GM19452 (cell line): ENCODE measurements around the gene TTC6.

Source experiments
- ATAC-seq: cut with Tn5 transposase; IDR thresholded peaks from one replicate; pipeline ENCODE4 v1.9.1; 2021; ENCODE audit not compliant: unreplicated experiment

Gene TTC6

DNA sequence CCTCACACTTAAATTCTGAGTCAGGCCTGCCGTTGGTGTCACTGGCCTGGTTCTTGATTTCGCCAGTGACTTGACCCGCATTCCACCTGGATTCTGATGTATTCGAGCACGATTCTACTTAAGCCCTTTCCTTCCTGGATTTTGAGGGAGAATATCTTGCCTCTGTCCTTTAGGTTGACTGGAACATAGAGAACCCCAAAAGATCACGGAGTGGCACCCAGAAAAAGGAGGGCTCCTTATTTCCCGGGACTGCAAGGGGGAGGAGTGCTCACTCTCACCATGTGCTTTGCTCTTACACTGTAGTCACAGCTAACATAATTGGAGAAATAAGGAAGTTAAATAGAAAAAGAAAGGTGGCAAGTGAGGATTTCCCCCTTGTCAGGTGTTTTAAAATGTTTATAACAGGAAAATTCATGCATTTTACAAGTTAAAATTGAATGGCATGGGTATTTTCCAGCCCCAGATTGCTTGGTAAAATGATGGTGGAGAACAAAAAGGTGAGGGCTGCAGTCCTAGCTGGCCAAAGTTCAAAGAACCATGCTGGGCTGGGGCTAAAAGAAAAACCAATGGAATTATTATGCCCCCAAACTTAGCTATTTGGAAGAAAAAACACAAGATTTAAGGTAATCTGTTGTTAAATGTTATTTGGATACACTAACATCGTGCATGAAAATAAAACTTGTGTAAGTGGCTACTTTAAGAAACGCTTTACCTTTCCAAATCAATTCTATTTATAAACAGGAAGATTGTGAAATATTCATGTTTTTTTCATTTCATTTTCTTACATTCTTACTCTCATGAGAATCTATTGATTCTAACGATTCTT lies 9.2 kb upstream of the TTC6 start:
- ATAC-seq, result no peak

DNA sequence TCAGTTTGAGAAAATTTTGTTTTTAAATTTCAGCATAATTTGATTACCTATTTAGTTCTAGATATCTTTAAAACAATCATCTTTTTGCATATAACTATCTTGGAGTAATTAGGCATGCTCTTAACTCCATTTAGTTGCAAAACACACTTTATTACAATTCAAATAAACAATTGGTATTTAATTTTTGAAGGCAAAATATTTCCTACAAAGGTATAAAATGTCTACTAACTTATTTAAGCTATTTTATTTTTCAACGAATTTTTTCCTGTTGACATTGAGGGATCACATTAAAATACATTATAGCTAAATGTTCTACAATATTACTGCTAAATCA lies 8.7 kb upstream of the TTC6 start:
- ATAC-seq, result no peak

DNA sequence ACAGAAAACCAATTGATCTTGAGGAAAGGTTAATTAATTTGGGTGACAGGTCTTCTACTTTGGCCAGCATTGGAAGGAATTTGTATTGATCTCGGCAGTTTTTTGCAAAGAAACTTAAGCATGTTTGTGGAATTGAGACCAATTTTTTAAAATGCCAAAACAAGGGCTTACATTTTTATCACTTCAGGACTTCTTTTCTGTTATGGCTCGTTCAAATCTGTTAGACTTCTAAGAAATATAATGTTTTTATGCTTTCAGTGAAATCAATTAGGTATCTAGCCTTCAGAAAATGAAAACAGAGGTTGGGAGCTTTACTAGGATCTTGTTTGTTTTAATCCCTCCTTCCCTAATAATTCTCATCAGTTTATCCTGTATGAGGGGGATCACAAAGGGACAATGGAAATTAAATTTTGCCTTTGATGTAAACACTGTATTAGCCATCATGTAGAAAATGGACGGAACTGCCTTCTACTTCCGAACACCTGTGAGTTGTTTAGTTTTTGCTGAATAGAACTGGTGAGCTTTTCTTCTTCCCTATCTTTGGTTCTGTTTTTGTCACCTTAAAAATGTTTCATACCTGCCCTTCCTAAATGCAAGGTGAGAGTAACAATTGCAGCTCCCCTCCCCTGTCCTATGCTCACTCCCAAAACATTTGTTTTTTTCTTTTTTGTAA lies 8.2 kb upstream of the TTC6 start:
- ATAC-seq, result no peak

DNA sequence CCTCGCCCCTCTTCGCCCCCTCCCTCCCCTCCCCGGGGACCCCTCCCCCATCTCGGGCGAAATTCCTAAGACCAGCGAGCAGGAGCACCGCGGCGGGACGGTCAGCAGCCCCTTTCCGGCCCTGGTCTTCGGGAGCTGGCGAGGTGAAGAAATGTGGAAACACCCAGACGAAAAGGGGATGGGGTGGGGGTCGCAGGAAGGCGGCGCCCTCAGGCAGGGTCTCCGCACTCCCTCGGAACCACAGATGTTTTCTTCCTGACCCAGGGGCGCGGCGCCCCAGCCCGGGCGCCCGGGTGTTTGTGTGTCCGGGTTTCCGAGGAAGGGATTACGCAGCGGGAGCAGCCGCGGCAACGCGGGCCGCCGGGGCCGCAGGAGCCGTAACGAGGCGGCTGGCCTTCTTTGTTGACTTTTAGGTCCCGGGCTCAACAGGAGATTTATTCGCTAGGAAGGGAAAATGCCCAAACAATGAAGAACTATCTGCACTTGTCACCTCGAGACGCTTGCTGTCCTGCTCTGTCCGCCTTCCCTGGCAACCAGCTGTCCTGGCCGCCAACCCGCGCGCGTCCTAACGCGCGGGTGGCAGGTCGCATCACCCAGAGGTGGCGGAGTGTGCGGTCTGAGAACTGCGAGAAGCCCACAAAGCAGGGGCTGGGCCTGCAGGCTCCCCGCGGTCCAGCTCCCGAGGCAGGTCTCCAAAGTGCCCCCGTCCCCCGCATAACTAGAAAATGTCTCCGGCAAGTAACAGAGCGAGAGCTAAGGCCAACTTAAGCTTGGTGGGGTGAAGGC lies 7.4 kb upstream of the TTC6 start:
- ATAC-seq, result no peak

DNA sequence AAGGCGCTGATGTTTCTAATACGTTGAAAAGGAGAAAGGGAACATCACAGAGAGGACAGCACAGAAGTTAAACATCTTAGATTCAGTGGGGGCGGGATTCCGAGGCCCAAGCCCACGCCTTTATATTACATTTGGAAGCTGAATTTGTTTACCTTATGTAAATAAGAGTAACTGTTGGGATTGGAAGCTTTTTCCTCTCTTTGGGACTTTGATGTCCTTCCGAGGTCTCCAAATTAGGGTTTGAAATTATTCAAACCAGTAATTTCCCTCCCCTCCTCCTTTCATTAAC lies 6.8 kb upstream of the TTC6 start:
- no peak for ATAC-seq

DNA sequence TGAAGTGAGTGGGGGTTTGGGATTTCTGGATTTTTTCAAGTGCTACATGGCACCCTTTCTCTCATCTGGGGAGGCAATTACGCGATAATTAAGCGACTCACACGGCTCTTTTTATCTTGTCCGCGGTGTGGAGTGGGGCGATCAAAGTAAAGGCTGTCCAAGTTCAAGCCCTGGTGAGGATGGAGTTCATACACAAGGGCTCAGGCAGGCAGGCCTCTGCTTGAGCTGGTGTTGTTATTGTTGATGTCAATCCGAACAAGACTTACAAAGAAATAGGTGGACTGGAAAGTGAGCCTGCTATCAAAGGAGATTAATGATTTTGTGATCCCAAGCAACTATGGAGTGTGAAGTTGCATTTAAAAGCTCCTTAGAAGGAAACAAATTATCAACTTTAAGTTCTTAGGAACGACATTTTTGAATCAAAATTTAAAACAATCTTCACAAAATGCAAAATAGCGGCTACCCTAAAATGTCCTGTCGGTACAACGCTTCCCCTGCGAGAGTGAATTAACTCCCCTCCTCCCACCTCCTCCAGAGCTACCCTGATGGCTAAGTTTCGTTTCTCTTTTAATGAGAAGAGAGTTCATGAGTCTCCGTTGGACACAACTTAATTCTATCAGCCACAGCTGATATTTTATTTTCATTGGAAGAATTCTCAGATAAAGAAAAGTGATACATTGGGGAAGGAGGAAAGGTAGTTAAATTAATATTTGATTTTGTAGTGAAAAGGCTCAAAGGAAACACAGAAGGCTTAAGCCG lies 6.3 kb upstream of the TTC6 start:
- ATAC-seq, result no peak

DNA sequence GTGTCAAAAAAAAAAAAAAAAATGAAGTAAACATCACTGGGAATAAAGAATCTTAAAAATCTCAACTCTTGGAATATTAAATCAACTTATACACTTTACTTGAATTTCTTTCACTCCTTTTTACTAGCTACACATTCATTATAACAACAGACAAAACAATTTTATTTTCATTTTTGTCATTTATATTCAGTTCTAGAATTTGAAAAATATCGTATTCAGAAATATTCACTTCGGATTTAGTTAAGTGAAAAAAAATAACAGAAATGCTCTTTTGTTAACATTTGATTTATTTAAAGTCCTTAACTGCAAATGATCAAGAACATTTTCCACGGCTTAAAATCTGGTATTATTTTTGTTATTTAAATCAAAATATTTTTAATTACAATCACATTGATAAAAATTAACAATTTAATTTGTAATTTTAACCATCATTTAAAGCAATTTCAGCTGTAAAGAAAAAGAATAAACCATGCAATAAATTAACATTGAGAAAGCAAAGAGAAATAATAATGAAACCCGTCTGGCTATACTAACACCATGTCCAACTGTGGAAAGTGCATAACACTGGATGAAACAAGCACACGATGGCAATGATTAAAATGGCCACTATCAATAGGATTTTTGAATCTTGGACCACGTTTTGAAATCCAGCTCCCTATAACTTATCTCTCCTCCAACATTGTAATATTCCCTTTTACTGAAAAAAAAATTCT lies 5.6 kb upstream of the TTC6 start:
- no peak for ATAC-seq

DNA sequence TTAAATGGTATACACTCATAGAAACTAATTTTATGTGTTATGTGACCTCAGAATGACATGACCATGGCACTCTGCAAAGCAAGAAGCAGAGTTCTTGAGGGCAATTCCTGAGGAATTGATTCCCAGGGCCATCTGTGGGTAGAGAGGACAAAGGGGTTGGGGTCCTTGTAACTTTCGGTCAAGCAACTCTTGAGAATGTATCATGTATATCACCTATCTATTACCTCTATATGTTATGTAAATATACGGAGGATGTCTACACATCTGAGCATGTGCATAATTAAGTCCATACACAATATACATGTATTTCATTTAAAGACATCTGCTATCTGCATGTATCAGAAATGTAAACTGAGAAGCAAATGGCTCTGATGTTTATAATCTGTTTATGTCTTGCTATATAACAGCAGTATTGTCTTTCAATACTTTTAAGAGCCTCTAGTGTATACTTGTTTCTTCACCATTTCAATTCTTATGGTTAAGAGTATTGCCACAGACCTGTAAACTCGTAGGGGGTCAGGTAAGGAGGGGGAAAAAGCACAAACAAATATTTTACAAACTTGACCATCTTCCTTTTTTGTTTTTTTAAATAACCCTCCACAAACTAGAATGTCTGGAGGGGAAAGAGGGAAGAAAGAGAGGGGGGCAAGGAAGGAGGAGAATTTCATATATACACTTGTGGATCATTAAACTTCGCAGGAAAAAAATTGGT lies 4.8 kb upstream of the TTC6 start:
- no peak for ATAC-seq

DNA sequence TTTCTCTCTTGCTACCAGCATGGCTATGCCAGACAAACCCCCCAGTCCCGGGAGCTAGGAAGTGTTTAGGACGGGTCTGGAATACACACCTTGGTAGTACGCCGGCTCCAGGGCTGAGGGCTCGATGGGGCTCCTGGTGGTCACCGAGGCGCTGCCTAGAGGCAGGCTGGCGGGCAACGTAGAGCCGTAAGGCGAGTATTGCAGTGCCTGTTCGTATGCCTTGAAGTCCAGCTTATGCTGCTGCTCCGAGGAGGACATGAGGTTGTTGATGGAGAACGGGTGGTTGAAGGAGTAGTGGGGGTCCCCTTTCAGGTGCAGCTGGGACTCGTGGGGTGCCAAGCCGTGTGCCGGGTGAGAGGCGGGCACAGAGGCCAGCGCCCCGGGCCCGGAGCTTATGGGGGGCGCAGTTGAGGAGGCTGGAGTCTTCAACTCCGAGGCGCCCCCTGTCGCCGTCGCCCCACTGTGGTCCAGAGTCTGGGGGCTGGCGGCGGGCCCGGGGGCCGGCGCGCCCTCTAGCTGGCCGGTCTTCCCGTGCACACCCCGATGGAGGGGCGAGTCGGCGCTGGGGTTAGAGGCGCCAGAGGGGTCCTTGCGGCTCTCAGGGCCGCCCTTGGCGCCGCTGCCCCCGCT lies 4.0 kb upstream of the TTC6 start:
- no peak for ATAC-seq

DNA sequence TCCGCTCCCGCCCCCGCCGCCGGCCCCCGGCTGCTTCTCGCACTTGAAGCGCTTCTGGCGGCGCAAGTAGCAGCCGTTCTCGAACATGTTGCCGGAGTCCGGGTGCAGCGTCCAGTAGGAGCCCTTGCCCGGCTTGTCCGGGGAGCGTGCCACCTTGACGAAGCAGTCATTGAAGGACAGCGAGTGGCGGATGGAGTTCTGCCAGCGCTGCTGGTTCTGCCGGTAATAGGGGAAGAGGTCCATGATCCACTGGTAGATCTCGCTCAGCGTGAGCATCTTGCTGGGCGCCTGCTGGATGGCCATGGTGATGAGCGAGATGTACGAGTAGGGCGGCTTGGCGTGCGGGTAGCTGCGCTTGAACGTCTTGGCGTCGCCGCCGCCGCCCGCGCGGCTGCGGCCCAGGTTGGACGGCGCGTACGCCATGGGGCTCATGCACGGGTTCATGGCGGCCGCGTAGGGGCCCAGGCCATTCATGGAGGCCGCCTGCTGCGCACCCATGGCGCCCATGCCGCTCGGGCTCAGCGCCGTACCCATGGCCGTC lies 3.4 kb upstream of the TTC6 start:
- ATAC-seq, result no peak

DNA sequence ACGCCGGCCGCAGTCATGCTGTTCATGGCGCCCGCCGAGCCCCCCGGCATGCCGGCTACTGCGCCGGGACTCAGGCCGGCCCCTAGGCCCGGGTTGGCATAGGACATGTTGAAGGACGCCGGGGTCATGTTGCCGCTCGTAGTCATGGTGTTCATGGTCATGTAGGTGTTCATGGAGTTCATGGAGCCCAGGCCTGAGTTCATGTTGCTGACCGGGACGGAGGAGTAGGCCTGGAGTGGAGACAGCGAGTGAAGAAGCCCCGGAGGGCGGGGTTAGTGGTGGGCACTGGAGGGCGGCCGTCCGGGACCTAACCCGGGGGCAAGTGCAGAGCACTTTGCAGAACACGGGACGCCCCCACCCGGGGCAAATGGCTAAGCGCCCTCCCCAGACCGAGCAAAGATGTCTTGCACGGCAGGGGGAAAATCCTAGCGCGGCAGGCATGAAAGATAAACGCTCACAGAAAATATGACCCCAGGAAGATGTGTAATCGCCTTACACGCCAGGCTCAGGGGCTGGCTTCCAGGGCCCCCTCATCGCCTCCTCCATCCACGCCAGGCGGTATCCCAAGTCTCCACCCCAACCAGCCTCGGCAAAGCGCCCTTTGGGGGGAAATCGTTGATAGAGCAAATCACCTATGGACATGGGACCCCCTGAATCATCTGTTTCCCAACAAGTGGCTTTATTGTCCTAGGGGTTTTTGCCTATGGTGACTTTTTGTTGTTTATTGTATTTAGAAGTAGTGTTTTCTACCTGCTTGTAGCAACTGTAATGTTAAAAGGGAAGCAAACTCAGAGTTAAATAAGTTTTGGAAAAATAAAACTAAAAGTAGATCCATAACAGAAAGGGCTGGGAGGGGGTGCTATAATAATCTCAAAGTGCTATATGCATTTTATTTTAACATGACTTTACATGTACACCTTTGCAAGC lies 2.7 kb upstream of the TTC6 start:
- no peak for ATAC-seq

DNA sequence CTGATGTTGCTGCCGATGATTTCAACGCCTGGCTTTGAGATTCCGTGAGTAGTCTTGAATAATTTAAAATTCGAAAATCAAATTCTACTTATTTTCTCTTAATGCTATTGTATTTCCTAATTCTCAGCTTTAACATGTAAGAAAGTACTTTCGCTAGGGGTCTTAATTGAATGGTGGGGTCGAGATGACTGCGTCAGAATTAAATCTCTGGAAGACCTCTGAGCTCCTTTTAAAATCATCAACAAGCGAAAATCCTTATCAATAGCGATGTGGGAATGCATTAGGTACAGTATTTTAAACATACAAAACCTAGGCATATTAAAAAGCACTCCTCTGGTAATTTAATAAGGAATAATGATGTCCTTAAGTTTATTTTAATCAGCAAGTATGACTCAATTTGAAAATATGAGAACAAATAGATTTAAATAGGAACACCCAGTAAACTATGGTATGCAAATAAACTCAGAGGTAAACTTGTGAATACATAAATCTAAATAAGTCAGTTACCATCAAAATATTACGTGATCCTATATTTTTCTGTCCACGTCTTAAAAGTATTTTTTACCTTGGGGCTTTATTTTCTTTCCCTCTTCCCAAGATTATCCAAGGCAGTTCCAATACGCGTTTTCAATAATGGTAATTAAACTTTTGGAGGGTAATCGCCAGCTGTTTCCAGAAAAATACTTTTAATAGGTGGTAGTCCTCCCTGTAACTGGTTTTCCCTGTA lies 1.8 kb upstream of the TTC6 start:
- ATAC-seq, result no peak

DNA sequence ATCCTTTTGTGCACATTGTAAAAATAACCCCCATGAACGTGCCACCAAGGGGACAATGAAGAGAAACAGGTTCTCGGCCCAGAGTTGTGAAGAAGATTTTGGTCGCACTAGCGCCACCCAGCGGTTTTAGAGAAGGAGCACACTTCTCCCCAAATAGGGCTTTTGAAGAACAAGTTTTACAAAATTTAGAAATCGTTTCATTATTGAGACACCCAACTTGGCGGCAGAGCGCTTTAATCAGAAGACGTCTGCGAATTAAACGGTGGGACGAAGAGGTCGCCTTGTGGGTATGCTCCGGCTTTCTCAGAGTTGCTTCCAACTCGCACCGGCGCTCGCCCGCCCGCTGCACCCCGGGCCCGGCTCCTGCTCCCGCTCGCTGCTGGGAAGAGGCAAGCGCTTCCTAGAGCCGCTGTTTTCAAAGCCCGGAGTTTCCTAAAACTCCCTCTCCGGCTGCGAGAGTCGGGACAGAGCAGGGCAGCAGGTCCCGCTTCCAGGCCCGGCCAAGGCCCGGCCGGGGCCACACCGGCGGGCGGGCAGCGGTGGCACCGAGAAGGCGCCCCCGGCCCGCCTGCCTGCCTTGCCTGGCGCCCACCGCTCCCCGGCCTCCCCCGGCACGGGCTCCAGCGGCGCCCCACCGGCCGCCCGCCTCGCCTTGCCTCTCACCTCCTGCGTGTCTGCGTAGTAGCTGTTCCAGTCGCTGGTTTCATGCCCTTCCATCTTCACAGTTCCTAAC lies 1.0 kb upstream of the TTC6 start:
- no peak for ATAC-seq

DNA sequence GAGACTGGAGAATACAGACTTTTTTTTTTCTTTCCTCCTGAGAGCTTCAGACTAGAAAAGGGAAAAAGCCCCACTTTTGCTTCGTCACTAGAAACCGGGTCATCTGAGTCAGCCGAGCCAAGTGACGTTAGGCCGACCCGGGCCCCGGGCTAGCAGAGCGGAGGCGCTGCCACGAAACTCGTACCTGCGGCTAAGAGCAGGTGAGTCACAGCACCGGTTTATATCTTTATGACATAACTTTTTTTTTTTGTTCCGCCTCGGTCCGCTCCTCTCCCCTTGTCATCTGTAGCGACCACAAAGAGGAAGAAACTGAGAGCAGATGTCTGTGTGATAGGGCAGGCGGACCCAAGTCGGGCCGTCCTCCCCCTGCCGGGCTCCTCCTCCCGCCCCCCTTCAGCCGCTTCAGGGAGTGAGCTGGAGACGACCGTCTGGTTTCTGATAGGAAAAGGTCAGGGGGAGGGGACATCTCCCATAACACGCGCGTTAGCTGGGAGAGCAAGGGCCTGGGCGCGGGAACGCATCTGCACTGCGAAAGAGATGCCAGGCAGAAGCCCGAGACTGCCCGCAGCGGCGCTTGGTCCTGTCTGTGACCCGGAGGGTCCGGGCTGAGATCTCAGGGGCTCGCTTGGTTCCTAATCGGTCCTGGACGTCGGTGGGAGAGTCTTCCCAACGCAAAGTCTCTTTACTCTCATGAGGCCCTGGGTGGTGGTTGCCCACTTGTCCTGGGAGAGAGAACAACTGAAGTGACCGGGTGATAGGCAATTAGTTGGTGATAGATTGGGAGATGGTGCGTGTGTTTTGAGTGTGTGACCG lies 586 bp downstream of the TTC6 start:
- no peak for ATAC-seq

DNA sequence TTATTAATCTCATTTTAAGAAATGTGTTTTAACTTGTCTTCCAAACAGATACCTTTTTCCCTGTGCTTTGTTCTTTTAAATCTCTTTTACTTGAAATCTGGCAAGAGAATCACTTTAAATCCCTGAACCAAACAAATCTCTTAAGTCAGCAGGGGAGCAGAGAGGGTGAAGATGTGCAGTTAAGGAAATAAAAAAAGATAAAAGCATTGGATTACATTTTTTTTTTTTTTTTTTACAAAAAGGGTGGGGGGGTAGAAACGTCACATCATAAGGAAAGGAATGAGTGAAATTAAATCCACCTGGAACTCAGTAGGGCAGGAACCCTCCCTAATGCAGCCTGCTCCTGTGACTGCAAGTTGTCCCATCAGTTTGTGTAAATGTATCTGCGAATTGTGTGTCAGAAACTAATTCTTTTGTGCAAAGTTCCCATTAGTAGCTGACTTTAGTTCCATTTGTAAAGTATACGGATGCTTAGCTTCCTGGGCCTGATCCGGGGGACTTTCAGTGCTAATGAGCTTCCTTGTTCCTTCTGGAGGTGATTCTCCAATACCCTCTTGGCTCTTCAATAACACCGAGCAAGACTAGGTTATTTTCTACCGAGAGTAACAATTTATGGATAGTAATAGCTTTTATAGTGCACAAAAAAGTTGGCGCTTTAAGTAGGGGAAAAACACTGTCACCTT lies 1.5 kb downstream of the TTC6 start:
- ATAC-seq, result no peak

DNA sequence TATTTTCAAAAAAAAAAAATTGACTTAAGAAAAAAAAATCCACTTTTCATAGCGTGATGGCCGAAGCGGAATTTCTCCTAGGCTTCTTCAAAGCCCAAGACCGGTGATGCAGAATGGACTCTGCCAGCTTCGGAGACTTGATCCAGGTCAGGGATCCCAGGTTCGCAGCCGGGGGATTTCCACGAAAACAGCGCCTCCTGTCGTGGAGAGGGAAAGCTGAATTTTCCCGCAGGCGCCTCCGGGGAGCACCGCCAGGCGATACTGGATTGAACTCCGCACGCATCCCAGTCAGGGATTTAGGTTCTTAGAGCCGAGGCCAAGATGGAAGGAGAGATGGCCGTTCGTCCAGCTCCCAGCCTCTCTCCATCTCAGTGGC lies 2.1 kb downstream of the TTC6 start:
- ATAC-seq, result no peak
